ENCODE measurements around the gene APBB2. TPM values are rescaled to one million over a fixed set of nuclear protein-coding genes. Genes with fewer than 3 reads are reported as not detected.
"Not testable (repeated sequence)": the region's sequence is repeated elsewhere in the genome, so short reads cannot be mapped to it uniquely, and the experiment has no call there.

APBB2 gene
- total RNA-seq, 4 donors from 2014 or later, result 66.3 to 133 (median 90.2) TPM

- no peaks in the 10 kb centered on the region for H3K9me3 ChIP-seq
- H3K4me3 ChIP-seq, result no peak overlapping the region
- 85 to 88% methylated on average over 9 of the region's 10 CpGs for WGBS, 2 donors (ENCODE audit: low coverage in 1 of 2)
- no peak overlapping the region for H3K27ac ChIP-seq
- no peaks in the 10 kb centered on the region for H3K27me3 ChIP-seq
- ATAC-seq, result peak; percentile 58
- TF ChIP-seq POLR2A (IDR thresholded peaks at IDR 0.05), result no peak
- TF ChIP-seq CTCF (IDR thresholded peaks at IDR 0.05), result no peak
- no peak for TF ChIP-seq POLR2AphosphoS5 (IDR thresholded peaks at IDR 0.05)
- no peak for TF ChIP-seq EP300 (IDR thresholded peaks at IDR 0.05)
- peaks cover 0 to 8% (median 0%) of the 10 kb centered on the region in 3 donors for H3K4me1 ChIP-seq
- H3K36me3 ChIP-seq, result no peaks in the 10 kb centered on the region
Observed at GRCh38 chr4:40998675-40999358, 215.5 kb downstream of the APBB2 start.

GRCh38 chr4:40995850-40996249 is 218.5 kb downstream of the APBB2 start:
- Histone ChIP-seq H3K36me3 (no peaks in the 10 kb centered on the region), H3K27ac (no peak overlapping the region), H3K9me3 (no peaks in the 10 kb centered on the region), H3K27me3 (no peaks in the 10 kb centered on the region), H3K4me3 (no peak overlapping the region), H3K4me1 (peaks cover 0 to 8% (median 0%) of the 10 kb centered on the region in 3 donors)
- TF ChIP-seq EP300 (IDR thresholded peaks at IDR 0.05) (no peak), POLR2A (IDR thresholded peaks at IDR 0.05) (no peak), CTCF (IDR thresholded peaks at IDR 0.05) (no peak), POLR2AphosphoS5 (IDR thresholded peaks at IDR 0.05) (no peak)
- ATAC-seq, result no peak
- WGBS, 2 donors (ENCODE audit: low coverage in 1 of 2), result 75% methylated on average over 2 of the region's 2 CpGs; no CpG with 5 or more reads in 1 of the 2 donors

GRCh38 chr4:40994321-40994720 is 220.0 kb downstream of the APBB2 start:
- H3K27me3 ChIP-seq, H3K27ac ChIP-seq, ATAC-seq, H3K9me3 ChIP-seq, H3K4me3 ChIP-seq, H3K4me1 ChIP-seq, H3K36me3 ChIP-seq: not testable (repeated sequence)
- 55 to 80% methylated on average over 3 of the region's 4 CpGs for WGBS, 2 donors (ENCODE audit: low coverage in 1 of 2)

GRCh38 chr4:40993296-40993693 is 221.0 kb downstream of the APBB2 start:
- H3K9me3 ChIP-seq, H3K36me3 ChIP-seq, H3K27ac ChIP-seq, ATAC-seq, H3K4me1 ChIP-seq, H3K4me3 ChIP-seq, H3K27me3 ChIP-seq: not testable (repeated sequence)
- WGBS, 2 donors (ENCODE audit: low coverage in 1 of 2), result 45% methylated on average over 2 of the region's 2 CpGs; no CpG with 5 or more reads in 1 of the 2 donors

- peaks cover 0 to 9% (median 0%) of the 10 kb centered on the region in 3 donors for H3K4me1 ChIP-seq
- no peaks in the 10 kb centered on the region for H3K9me3 ChIP-seq
- H3K27me3 ChIP-seq, result no peaks in the 10 kb centered on the region
- no peaks in the 10 kb centered on the region for H3K36me3 ChIP-seq
- WGBS, 2 donors (ENCODE audit: low coverage in 1 of 2), result 69 to 74% methylated on average over 12 to 16 of the region's 17 CpGs
- no peak for ATAC-seq
- H3K27ac ChIP-seq, result no peak overlapping the region
- TF ChIP-seq CTCF (IDR thresholded peaks at IDR 0.05), result no peak
- no peak for TF ChIP-seq POLR2A (IDR thresholded peaks at IDR 0.05)
- no peak for TF ChIP-seq EP300 (IDR thresholded peaks at IDR 0.05)
- TF ChIP-seq POLR2AphosphoS5 (IDR thresholded peaks at IDR 0.05), result no peak
- H3K4me3 ChIP-seq, result no peak overlapping the region
Observed at GRCh38 chr4:40992472-40993295, 221.7 kb downstream of the APBB2 start.

- TF ChIP-seq EP300 (IDR thresholded peaks at IDR 0.05), result no peak
- no peak for TF ChIP-seq CTCF (IDR thresholded peaks at IDR 0.05)
- no peaks in the 10 kb centered on the region for H3K27me3 ChIP-seq
- no peak overlapping the region for H3K27ac ChIP-seq
- ATAC-seq, result no peak
- peaks cover 0 to 14% (median 0%) of the 10 kb centered on the region in 3 donors for H3K4me1 ChIP-seq
- WGBS, 2 donors (ENCODE audit: low coverage in 1 of 2), result 54 to 81% methylated on average over 2 of the region's 3 CpGs
- no peak overlapping the region for H3K4me3 ChIP-seq
- H3K9me3 ChIP-seq, result no peaks in the 10 kb centered on the region
- H3K36me3 ChIP-seq, result no peaks in the 10 kb centered on the region
Observed at GRCh38 chr4:40991908-40992307, 222.4 kb downstream of the APBB2 start.

All from gastroesophageal sphincter (tissue), 4 donors.